Choroid plexus epithelial cell (primary cell): ENCODE results near the gene SEZ6L.
A peak's percentile ranks its signal among the peaks of the same experiment; 100 is the strongest.

Experiments used
- DNase-seq: peaks from one replicate; pipeline ENCODE4 v3.0.0-alpha.2; 2010; ENCODE audit warnings: low read depth
- H3K4me3 ChIP-seq: 2 replicates; pipeline ENCODE4 v1.5.1; 2011; ENCODE audit warnings: low read depth, mild to moderate bottlenecking, control low read depth, low read length, moderate library complexity
- CTCF ChIP-seq: conservative IDR thresholded peaks from 2 replicates; pipeline ENCODE4 v1.5.1; 2011; ENCODE audit warnings: low read depth, mild to moderate bottlenecking, control low read depth, inconsistent platforms, low read length, moderate library complexity

The SEZ6L gene

GRCh38 chr22:26364066-26365015 is 195.1 kb downstream of the SEZ6L start:
- peak; percentile 84 for TF ChIP-seq CTCF
- peak; percentile 94 for DNase-seq

GRCh38 chr22:26367402-26368245 is 198.4 kb downstream of the SEZ6L start:
- peak; percentile 66 for DNase-seq
- H3K4me3 ChIP-seq: no peak overlapping the region
- peak; percentile 83 for TF ChIP-seq CTCF

More at GRCh38 chr22:26364066-26365015, 195.1 kb downstream of the SEZ6L start:
- H3K4me3 ChIP-seq: no peak overlapping the region

GRCh38 chr22:26372890-26373289 is 203.6 kb downstream of the SEZ6L start:
- no peak for DNase-seq
- TF ChIP-seq CTCF: no peak

GRCh38 chr22:26374391-26375026 is 205.2 kb downstream of the SEZ6L start:
- TF ChIP-seq CTCF: no peak
- no peak overlapping the region for H3K4me3 ChIP-seq
- no peak for DNase-seq

More at GRCh38 chr22:26372890-26373289, 203.6 kb downstream of the SEZ6L start:
- H3K4me3 ChIP-seq: no peak overlapping the region

- H3K4me3 ChIP-seq: no peak overlapping the region
- peak; percentile 13 for DNase-seq
These were observed 208.0 kb downstream of the SEZ6L start for GRCh38 chr22:26377170-26377830.

More at GRCh38 chr22:26377170-26377830, 208.0 kb downstream of the SEZ6L start:
- peak; percentile 29 for TF ChIP-seq CTCF
